GM19043 (cell line): ENCODE measurements around the gene SLC9A9.

ENCODE experiments used
- ATAC-seq: cut with Tn5 transposase; IDR thresholded peaks from one replicate; pipeline ENCODE4 v1.9.1; 2021; ENCODE audit warnings: low read depth; ENCODE audit not compliant: unreplicated experiment

SLC9A9 gene

DNA sequence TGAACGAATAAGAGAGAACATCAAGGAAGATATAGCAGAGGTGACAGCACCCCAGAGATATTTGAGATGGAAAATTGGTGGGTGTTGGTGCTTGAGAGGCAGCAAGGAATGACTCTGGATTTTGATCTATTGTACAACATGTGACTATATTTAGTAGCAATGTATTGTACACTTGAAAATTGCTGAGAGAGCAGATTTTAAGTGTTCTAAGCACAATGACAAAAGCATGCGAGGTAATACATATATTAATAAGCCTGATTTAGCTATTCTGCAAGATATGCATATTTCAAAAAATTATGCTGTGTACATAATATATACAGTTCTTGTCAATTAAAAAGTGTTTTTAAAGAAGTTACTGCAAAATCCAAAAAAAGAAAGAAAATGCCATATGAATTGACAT is 194.3 kb downstream of the SLC9A9 start:
- no peak for ATAC-seq

GRCh38 chr3:143653493-143653892 is 194.8 kb downstream of the SLC9A9 start:
- no peak for ATAC-seq

GRCh38 chr3:143652118-143652517 is 196.2 kb downstream of the SLC9A9 start:
- no peak for ATAC-seq

GRCh38 chr3:143650827-143651226 is 197.4 kb downstream of the SLC9A9 start:
- ATAC-seq: no peak

GRCh38 chr3:143650120-143650519 is 198.1 kb downstream of the SLC9A9 start:
- no peak for ATAC-seq

DNA sequence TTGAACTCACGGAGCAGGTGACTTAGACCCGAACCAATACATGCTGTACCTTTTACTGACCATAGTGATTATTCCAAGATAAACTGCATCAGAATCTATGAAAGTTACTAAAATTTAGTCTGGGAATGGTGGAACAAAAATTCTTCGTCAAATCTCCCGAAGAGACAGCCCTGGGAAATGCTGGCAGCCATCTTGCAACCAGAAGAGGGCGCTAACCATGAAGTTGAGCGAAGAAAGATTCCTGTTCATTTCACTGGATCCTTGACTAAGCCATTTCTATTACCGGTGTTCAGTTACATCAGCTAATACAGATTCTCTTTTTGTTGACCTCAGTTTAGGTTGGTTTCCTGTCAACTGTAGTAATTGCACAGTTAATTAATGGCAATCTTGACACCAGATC is 199.6 kb downstream of the SLC9A9 start:
- no peak for ATAC-seq

GRCh38 chr3:143648218-143648617 is 200.1 kb downstream of the SLC9A9 start:
- no peak for ATAC-seq

DNA sequence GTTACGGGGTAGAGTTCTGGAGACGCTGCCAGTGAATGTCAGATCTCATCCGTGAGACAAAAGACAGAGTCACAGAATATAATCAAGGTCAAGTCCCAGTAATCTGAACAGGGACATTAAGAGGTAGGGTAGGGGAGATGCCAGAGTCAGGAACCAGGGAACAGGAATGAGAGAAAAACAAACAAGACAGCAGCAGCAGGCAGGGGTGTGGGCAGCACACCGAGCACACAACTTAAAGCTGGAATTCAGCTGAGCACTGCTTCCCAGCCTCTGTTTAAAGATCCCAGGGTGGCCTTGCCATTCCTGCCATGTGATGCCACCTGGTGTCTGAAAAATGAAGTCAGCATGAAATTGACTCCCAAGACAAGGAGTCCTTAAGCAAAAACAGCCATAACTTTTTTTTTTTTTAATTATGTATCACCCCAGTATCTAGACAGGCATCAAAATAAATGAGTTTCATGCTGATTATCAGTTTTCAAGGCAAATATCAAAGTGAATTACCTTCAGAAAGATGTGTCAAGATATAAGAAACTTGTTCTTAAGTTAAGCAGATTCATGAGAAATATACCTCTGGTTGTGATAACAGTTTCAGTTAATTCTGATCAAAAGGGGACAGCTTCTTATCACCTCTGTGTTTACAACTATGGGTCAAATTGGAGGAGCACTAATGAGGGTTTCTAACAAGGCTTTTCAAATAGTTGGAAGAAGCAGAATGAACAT is 203.7 kb downstream of the SLC9A9 start:
- no peak for ATAC-seq

- ATAC-seq: no peak
Measured at GRCh38 chr3:143643905-143644304, 204.4 kb downstream of the SLC9A9 start.

DNA sequence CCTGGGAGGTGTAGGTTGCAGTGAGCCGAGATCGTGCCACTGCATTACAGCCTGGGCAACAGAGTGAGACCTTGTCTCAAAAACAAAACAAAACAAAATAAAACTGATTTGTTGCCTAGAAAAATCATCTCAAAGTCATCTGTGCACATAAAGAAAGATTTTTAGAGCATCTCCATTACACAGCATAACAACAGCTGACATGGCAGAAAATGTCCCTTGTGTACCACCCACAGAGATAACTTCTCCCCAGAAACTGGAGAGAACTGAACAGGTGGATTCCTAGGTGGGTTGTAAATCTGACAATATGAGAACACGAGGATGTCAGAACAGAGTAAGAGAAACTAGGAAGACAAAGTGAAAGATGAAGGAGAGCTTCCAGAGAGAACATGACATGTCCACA is 207.5 kb downstream of the SLC9A9 start:
- no peak for ATAC-seq

GRCh38 chr3:143637133-143637532 is 211.1 kb downstream of the SLC9A9 start:
- ATAC-seq: no peak

- no peak for ATAC-seq
Measured at GRCh38 chr3:143634991-143635390, 213.3 kb downstream of the SLC9A9 start.

- ATAC-seq: no peak
Measured at GRCh38 chr3:143634427-143634826, 213.8 kb downstream of the SLC9A9 start.

- no peak for ATAC-seq
Measured at GRCh38 chr3:143633816-143634215, 214.5 kb downstream of the SLC9A9 start.

- ATAC-seq: no peak
Measured at GRCh38 chr3:143629726-143630125, 218.5 kb downstream of the SLC9A9 start.

- no peak for ATAC-seq
Measured at GRCh38 chr3:143628971-143629370, 219.3 kb downstream of the SLC9A9 start.

DNA sequence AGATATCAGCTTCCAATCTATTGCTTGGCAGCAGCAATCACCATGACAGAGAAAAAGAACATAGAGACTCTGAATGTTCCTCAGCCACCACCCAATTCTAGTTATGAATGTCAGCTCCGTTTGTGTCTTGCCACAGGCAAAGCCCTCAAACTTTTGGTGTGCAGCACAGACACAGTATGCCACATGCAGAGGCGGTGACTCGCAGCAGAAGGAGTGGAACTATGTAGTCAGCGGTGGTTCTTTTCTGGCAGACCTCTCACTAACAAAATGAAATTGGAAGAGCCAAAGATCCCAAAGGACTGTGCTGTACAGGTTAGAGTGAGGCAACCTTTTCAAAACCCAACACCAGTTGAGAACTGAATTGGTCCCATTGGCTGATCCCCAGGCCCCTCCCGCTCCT is 220.9 kb downstream of the SLC9A9 start:
- ATAC-seq: no peak

GRCh38 chr3:143619231-143619630 is 229.0 kb downstream of the SLC9A9 start:
- ATAC-seq: no peak

DNA sequence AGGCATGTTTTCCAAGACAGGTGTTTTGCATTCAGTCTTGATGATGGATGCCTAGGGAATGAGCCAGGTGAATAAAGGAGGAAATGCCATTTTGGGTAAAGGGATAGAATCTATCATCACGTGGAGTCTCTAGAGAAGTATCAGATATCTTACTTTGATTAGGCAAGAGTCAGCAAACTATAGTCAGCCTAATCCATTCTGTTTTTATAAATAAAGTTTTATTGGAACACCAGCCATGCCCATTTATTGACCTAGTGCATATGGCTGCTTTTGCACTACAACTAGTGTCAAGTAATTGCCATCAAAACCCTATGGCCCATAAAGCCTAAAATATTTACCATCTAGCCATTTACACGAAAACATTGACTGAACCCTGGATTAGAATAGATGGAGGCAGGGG is 231.2 kb downstream of the SLC9A9 start:
- no peak for ATAC-seq

- no peak for ATAC-seq
Measured at GRCh38 chr3:143613226-143613625, 235.0 kb downstream of the SLC9A9 start.

GRCh38 chr3:143612541-143612940 is 235.7 kb downstream of the SLC9A9 start:
- no peak for ATAC-seq

DNA sequence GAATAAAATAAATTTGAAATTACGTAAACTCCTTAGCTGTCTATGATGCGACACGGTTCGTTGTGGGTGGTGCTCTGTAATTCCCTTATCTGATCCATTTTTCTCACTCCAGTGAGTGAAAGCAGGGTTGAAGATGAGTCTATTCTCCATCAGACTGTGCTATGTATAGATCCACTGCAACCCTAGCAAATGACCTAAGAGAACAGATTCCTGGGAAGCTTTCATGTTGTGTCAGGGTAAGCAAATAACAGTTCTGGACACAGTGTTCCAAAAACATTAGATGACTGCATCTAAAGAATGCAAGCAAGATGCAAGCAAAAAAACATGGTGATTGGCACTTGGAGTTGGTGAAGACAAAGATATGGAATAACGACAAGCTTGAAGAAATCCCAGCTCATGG is 239.3 kb downstream of the SLC9A9 start:
- ATAC-seq: no peak
